IPS DF 6.9 (cell line): ENCODE data around the gene SLC35F1.
"Not testable (repeated sequence)": the region's sequence is repeated elsewhere in the genome, so short reads cannot be mapped to it uniquely, and the experiment has no call there.

Experiments
- DNase-seq: peaks from one replicate; pipeline ENCODE4 v3.0.0-alpha.2; 2013; ENCODE audit warnings: low read depth, low spot score
- H3K27ac ChIP-seq: one replicate; pipeline ENCODE4 v1.5.1; 2013; ENCODE audit warnings: low read length, control low read depth
- H3K27me3 ChIP-seq: 2 replicates; pipeline ENCODE4 v1.6.1; 2013; ENCODE audit warnings: mild to moderate bottlenecking, low read length; ENCODE audit not compliant: control insufficient read depth, insufficient read depth
- H3K36me3 ChIP-seq: 2 replicates; pipeline ENCODE4 v1.6.1; 2013; ENCODE audit warnings: low read length; ENCODE audit not compliant: control insufficient read depth, insufficient read depth
- H3K4me1 ChIP-seq: 2 replicates; pipeline ENCODE4 v1.6.1; 2013; ENCODE audit warnings: low read length; ENCODE audit not compliant: control insufficient read depth, insufficient read depth
- H3K4me3 ChIP-seq: 2 replicates; pipeline ENCODE4 v1.5.1; 2013; ENCODE audit warnings: mild to moderate bottlenecking, low read length
- H3K9me3 ChIP-seq: 2 replicates; pipeline ENCODE4 v1.6.1; 2013; ENCODE audit warnings: low read length, inconsistent platforms; ENCODE audit not compliant: control insufficient read depth, insufficient read depth
- WGBS: extraction: QIAGEN DNeasy Blood & Tissue Kit; methylation state at CpG from one replicate; pipeline ENCODE4 v1.1.7; 2013; ENCODE audit warnings: mixed read lengths, missing lambda C conversion rate; ENCODE audit not compliant: insufficient read length, insufficient coverage; 5-methylcytosine and 5-hydroxymethylcytosine counted together

Gene SLC35F1

GRCh38 chr6:117955684-117956256, 48.7 kb downstream of the SLC35F1 start:
- no CpG with 5 or more reads among the region's 2 CpGs for WGBS
- H3K27ac ChIP-seq = no peak overlapping the region
- no peaks in the 10 kb centered on the region for H3K9me3 ChIP-seq
- no peaks in the 10 kb centered on the region for H3K4me1 ChIP-seq
- no peak for DNase-seq
- H3K36me3 ChIP-seq = no peaks in the 10 kb centered on the region
- H3K27me3 ChIP-seq = no peaks in the 10 kb centered on the region
- no peak overlapping the region for H3K4me3 ChIP-seq

- Histone ChIP-seq H3K4me3 (no peak overlapping the region), H3K36me3 (no peaks in the 10 kb centered on the region), H3K27ac (no peak overlapping the region), H3K27me3 (no peaks in the 10 kb centered on the region), H3K9me3 (no peaks in the 10 kb centered on the region), H3K4me1 (no peaks in the 10 kb centered on the region)
- DNase-seq = no peak
- no CpG with 5 or more reads among the region's 5 CpGs for WGBS
Measured at GRCh38 chr6:117956386-117956785, 49.3 kb downstream of the SLC35F1 start.

- Histone ChIP-seq H3K4me1 (no peaks in the 10 kb centered on the region), H3K27ac (no peak overlapping the region)
- WGBS = no CpG with 5 or more reads among the region's 3 CpGs
Measured at GRCh38 chr6:117958536-117958935, 51.5 kb downstream of the SLC35F1 start.

GRCh38 chr6:117960877-117961276, 53.8 kb downstream of the SLC35F1 start:
- no CpG with 5 or more reads among the region's 1 CpG for WGBS
- Histone ChIP-seq H3K27ac (no peak overlapping the region), H3K36me3 (no peaks in the 10 kb centered on the region), H3K9me3 (no peaks in the 10 kb centered on the region), H3K27me3 (no peaks in the 10 kb centered on the region), H3K4me1 (no peaks in the 10 kb centered on the region), H3K4me3 (no peak overlapping the region)
- DNase-seq = no peak

More at GRCh38 chr6:117958536-117958935, 51.5 kb downstream of the SLC35F1 start:
- no peak for DNase-seq
- Histone ChIP-seq H3K9me3 (no peaks in the 10 kb centered on the region), H3K4me3 (no peak overlapping the region), H3K36me3 (no peaks in the 10 kb centered on the region), H3K27me3 (no peaks in the 10 kb centered on the region)

DNA sequence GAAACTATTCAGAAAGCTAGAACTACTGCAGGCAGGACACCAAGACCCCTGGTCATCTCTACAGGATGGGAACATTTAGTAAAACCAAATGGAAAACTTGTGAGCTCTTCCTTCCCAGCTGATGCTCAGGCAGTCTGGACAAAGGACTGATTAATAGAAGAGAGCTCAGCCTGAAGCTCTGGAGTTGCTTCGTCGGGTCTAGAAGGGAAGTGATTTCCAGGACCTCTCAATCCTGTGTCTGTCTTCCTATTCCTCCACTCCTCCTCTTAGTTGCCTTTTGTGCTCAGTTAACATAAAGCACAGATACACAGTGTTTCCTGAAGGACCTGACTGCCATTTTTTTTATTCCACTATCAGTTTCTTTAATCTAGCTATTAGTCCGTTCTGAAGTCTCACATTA, 54.2 kb downstream of the SLC35F1 start:
- DNase-seq = no peak
- no peaks in the 10 kb centered on the region for H3K9me3 ChIP-seq
- no peaks in the 10 kb centered on the region for H3K4me1 ChIP-seq
- H3K27me3 ChIP-seq = no peaks in the 10 kb centered on the region
- no peaks in the 10 kb centered on the region for H3K36me3 ChIP-seq
- no peak overlapping the region for H3K27ac ChIP-seq
- no CpG with 5 or more reads among the region's 3 CpGs for WGBS
- H3K4me3 ChIP-seq = no peak overlapping the region

DNA sequence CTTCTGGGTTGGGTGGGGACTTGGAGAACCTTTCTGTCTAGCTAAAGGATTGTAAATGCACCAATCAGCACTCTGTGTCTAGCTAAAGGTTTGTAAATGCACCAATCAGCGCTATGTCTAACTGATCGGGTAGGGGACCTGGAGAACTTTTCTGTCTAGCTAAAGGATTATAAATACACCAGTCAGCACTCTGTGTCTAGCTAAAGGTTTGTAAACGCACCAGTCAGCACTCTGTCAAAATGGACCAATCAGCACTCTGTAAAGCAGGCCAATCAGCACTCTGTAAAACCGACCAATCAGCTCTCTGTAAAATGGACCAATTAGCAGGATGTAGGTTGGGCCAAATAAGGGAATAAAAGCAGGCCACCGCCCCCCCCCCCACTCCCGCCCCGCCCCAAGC, 58.7 kb downstream of the SLC35F1 start:
- not testable (repeated sequence) for H3K9me3 ChIP-seq, DNase-seq, H3K27ac ChIP-seq, H3K36me3 ChIP-seq, H3K4me3 ChIP-seq, H3K27me3 ChIP-seq, H3K4me1 ChIP-seq
- WGBS = no CpG with 5 or more reads among the region's 7 CpGs

DNA sequence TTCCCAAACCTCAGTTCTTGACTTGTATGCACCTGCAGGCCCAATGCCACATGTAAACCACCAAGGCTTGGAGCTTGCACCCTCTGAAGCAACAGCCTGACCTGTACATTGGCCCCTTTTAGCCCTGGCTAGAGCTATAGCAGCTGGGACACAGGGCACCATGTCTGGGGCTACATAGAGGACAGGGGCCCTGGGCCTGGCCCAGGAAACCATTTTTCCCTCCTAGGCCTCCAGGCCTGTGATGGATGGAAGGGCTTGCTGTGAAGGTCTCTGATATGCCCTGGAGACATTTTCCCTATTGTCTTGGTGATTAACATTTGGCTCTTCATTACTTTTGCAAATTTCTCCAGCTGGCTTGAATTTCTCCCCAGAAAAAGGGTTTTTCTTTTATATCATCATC, 64.6 kb downstream of the SLC35F1 start:
- no peaks in the 10 kb centered on the region for H3K36me3 ChIP-seq
- H3K9me3 ChIP-seq = no peaks in the 10 kb centered on the region
- no peak overlapping the region for H3K27ac ChIP-seq
- no peaks in the 10 kb centered on the region for H3K27me3 ChIP-seq
- H3K4me1 ChIP-seq = no peaks in the 10 kb centered on the region
- DNase-seq = no peak
- no peak overlapping the region for H3K4me3 ChIP-seq

DNA sequence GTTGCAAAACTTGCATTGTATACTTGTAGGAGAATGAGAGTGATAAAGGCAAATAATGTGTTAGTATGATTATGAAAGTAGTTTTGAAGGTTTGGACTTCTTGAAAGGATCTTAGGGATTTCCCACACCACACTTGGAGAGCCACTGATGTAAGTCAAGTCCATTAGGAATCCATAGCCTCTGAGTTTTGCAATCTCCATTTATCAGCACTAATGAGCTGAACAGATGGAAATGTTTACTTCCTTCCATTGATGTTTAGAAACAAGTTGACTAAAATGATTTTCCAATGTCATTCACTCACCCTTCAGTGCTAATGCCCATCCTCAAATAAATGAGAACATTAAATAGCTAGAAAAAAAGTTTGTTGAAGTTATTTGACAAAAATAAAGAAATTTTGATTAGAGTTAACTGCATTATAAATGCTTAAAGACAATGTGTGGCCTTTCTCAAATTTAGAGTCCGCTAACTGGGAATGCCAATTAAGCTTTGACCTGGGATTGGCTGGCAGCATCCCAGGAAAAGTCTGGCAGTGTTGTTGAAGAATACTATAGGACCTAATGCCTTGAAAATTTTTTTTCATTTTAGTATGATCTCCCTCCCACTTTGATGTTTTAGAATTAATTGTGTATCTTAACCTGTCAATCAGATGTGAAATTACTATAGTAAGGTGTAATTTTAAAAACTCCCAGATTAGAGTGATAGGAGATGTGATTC, 68.0 kb downstream of the SLC35F1 start:
- Histone ChIP-seq H3K4me3 (no peak overlapping the region), H3K4me1 (peaks cover 2% of the 10 kb centered on the region; the same call in 1 of the 2 replicates)
- WGBS = no CpG with 5 or more reads among the region's 1 CpG

DNA sequence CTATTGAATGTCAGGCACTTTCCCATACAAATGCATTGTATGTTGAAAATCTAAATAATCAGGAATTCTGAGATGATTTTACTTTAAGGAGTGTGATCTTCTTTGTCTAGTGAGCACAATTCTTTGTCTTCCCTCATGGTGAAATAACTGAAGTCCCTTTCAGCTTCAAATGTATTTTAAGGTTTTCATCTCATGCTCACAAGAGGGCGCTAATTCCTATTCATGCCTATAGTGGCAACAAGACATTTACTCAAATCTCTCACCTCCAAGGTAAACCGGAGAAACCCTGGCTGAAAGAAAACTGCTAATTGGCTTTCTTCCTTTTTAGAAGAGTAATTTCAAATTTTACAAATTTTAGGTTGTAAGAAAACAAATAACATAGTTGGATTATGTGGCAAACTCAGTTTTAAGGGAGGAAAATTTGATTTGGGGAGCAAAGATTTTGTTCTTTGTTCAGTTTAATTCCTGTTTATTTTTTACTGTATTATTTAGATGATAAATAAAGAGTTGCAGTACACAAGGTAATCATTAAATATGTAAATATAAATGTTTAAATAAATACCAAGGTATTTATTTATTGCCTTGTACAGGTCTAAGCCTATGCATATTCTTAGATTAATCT, 69.1 kb downstream of the SLC35F1 start:
- H3K4me3 ChIP-seq = no peak overlapping the region
- H3K36me3 ChIP-seq = no peaks in the 10 kb centered on the region
- peak; percentile 35 for DNase-seq
- H3K4me1 ChIP-seq = peaks cover 2% of the 10 kb centered on the region; the same call in 1 of the 2 replicates
- H3K27me3 ChIP-seq = no peaks in the 10 kb centered on the region
- WGBS = no CpG with 5 or more reads among the region's 2 CpGs
- H3K27ac ChIP-seq = no peak overlapping the region
- H3K9me3 ChIP-seq = no peaks in the 10 kb centered on the region

More for the DNA sequence above, 68.0 kb downstream of the SLC35F1 start:
- Histone ChIP-seq H3K27me3 (no peaks in the 10 kb centered on the region), H3K36me3 (no peaks in the 10 kb centered on the region), H3K9me3 (no peaks in the 10 kb centered on the region), H3K27ac (no peak overlapping the region)
- no peak for DNase-seq

DNA sequence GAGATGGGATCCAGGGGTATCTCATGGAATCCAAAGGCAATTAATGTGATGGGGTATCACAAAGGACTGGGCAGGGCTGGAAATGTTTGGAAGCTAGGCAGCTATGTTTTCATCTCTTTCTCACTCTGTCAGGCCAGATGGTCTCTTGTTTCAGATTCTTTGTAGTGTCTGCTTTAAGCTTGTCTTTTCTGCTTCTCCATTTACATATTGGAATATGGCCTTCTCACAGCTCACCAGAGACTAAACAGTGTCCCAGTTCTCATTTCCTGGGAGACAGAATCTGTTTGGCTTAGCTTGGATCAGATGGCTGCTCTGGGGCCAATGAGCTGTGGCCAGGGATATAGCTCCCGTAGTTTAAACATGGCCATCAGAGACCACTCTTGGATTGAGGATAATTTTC, 78.9 kb downstream of the SLC35F1 start:
- Histone ChIP-seq H3K4me1 (no peaks in the 10 kb centered on the region), H3K27ac (no peak overlapping the region), H3K9me3 (no peaks in the 10 kb centered on the region), H3K36me3 (no peaks in the 10 kb centered on the region), H3K4me3 (no peak overlapping the region), H3K27me3 (no peaks in the 10 kb centered on the region)
- no CpG with 5 or more reads among the region's 1 CpG for WGBS
- DNase-seq = no peak
